AG04449 (cell line): ENCODE results near the gene IFNA4.
"Not testable (repeated sequence)": the region's sequence is repeated elsewhere in the genome, so short reads cannot be mapped to it uniquely, and the experiment has no call there.

Experiments
- CTCF ChIA-PET: fragments of 350-600 bp; formaldehyde crosslinking; extraction: SDS; loops from one replicate; lab custom pipeline; 2021; ENCODE audit warnings: antibody characterized with exemption; lab: Yijun Ruan, JAX
- POLR2A ChIA-PET: fragments of 400-600, 350-600 bp; formaldehyde crosslinking; extraction: SDS; loops from one replicate; lab custom pipeline; 2020; ENCODE audit warnings: antibody characterized with exemption, inconsistent platforms; lab: Yijun Ruan, JAX
- DNase-seq: peaks from one replicate; pipeline ENCODE4 v3.0.0-alpha.2; 2010; ENCODE audit warnings: low read depth, low spot score
- H3K4me3 ChIP-seq: 2 replicates; pipeline ENCODE4 v1.5.1; 2011; ENCODE audit warnings: low read depth, mild to moderate bottlenecking, control low read depth, low read length
- TF ChIP-seq, protein P1 (sequence below): IDR thresholded peaks from one replicate; pipeline ENCODE4 v1.5.1; 2011; ENCODE audit warnings: mild to moderate bottlenecking, moderate library complexity, low read length, control low read depth, inconsistent platforms; ENCODE audit not compliant: insufficient read depth; ENCODE audit errors: missing control alignments

IFNA4 gene

DNA sequence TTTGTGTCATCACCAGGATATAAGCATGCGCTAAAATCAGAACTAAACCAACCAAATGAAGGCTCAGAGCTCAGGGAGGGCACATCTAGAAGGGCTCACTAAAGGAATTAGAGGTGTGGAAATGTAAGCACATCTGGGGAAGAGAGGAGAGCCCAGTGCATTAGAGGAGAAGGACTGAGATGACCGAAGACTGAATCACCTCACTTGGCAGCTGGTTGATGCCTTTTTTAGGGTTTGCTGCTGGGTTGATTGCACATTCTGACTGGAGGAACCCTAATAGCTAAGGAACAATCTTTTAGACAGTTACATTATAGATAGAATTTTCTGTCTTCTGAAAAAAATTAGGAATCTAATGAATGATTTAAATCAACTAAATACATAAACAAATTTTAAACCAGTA lies 12.7 kb downstream of the IFNA4 start:
- POLR2A ChIA-PET: no interaction called here
- DNase-seq: no peak
- TF ChIP-seq, protein P1, sequence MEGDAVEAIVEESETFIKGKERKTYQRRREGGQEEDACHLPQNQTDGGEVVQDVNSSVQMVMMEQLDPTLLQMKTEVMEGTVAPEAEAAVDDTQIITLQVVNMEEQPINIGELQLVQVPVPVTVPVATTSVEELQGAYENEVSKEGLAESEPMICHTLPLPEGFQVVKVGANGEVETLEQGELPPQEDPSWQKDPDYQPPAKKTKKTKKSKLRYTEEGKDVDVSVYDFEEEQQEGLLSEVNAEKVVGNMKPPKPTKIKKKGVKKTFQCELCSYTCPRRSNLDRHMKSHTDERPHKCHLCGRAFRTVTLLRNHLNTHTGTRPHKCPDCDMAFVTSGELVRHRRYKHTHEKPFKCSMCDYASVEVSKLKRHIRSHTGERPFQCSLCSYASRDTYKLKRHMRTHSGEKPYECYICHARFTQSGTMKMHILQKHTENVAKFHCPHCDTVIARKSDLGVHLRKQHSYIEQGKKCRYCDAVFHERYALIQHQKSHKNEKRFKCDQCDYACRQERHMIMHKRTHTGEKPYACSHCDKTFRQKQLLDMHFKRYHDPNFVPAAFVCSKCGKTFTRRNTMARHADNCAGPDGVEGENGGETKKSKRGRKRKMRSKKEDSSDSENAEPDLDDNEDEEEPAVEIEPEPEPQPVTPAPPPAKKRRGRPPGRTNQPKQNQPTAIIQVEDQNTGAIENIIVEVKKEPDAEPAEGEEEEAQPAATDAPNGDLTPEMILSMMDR: no peak
- no peak overlapping the region for H3K4me3 ChIP-seq
- CTCF ChIA-PET: interaction anchor here (1.3 kb wide), 1 partner anchor 9 kb away, joined by 4 read pairs; no protein-coding TSS in a partner anchor

DNA sequence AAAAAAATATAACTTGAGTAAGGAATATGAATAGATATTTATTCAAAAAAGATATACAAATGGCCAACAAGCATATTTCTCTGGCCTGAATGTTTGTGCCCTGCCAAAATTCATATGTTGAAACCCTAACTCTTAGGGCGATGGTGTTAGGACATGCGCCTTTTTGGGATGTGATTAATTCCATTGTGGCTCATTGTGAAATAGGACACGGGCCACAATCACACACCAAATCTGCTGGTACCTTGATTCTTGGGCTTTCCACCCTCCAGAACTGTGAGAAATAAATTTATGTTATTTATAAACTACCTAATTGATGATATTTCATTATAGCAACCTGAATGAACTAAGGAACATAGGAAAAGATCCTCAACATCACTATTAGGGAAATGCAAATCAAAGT lies 15.2 kb downstream of the IFNA4 start:
- DNase-seq: no peak
- ChIA-PET CTCF (no interaction called here), POLR2A (no interaction called here)
- H3K4me3 ChIP-seq: no peak overlapping the region
- TF ChIP-seq, protein P1: no peak

- CTCF ChIA-PET: no interaction called here
- POLR2A ChIA-PET: no interaction called here
- no peak for DNase-seq
- H3K4me3 ChIP-seq: no peak overlapping the region
- TF ChIP-seq, protein P1: no peak
These were observed 16.0 kb downstream of the IFNA4 start for GRCh38 chr9:21171351-21171750.

- DNase-seq, POLR2A ChIA-PET, H3K4me3 ChIP-seq, CTCF ChIA-PET: not testable (repeated sequence)
These were observed 20.8 kb downstream of the IFNA4 start, which contains the start of gene IFNA21 for GRCh38 chr9:21166560-21166959. Gene IFNA21, minus strand, starts transcription at chr9:21166660. Its CDS starts 48 bp downstream, at chr9:21166612.

- TF ChIP-seq, protein P1: no peak
- ChIA-PET POLR2A (no interaction called here), CTCF (no interaction called here)
- H3K4me3 ChIP-seq: no peak overlapping the region
- DNase-seq: no peak
These were observed 21.9 kb downstream of the IFNA4 start for GRCh38 chr9:21165516-21165915.

DNA sequence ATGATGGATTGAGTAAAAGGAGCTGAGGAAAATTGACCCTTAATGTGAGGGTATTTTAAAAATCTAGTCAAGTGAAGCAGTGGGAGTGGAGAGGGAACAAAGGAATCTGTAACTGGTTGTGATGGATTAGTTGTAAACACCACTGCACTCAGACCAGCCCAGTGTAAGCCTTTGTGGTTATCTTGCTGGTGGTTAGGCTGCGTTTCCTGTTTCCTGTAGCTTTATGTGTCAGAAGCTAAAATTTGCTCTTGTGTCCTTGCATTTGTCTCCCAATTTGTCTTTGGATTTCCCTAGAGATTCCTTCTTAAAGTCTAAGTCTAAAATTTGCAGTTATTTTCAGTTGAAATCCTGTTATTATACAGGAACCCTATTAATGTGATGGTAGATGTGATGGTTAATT lies 27.2 kb downstream of the IFNA4 start:
- CTCF ChIA-PET: no interaction called here
- no peak overlapping the region for H3K4me3 ChIP-seq
- TF ChIP-seq, protein P1: no peak
- POLR2A ChIA-PET: no interaction called here
- no peak for DNase-seq

DNA sequence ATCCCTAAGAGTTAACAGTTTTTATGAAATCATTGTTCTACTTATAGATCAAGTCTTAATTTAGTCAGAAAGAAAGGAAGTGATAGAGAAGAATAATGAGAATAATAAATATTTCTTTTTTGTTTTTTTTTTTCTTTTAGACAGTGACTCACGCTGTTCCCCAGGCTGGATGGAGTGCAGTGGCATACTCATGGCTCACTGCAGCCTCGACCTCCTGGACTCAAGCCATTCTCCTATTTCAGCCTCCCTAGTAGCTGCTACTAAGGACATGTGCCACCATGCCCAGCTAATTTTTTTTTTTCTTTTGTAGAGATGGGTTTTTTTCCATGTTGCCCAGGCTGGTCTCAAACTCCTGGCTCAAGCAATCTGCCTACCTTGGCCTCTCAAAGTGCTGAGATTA lies 31.9 kb downstream of the IFNA4 start:
- DNase-seq: no peak
- TF ChIP-seq, protein P1: no peak
- H3K4me3 ChIP-seq: no peak overlapping the region
- ChIA-PET POLR2A (no interaction called here), CTCF (no interaction called here)
